ENCODE measurements around the gene ELMO1. TPM values are rescaled to one million over a fixed set of nuclear protein-coding genes. Genes with fewer than 3 reads are reported as not detected.

Gene ELMO1
- total RNA-seq, 1 experiment from 2014 or later, result 7.8 TPM

- H3T11ph ChIP-seq (ENCODE audit: low read length), result no peak overlapping the region
- H3K27ac ChIP-seq (ENCODE audit: insufficient read length, low read depth, low read length), result no peak overlapping the region
- H3K4me1 Mint-ChIP-seq, result no peaks in the 10 kb centered on the region
- no CpG with 5 or more reads among the region's 1 CpG for WGBS (ENCODE audit: extremely low coverage, insufficient read length, low lambda C conversion rate)
- TF ChIP-seq, protein P1, sequence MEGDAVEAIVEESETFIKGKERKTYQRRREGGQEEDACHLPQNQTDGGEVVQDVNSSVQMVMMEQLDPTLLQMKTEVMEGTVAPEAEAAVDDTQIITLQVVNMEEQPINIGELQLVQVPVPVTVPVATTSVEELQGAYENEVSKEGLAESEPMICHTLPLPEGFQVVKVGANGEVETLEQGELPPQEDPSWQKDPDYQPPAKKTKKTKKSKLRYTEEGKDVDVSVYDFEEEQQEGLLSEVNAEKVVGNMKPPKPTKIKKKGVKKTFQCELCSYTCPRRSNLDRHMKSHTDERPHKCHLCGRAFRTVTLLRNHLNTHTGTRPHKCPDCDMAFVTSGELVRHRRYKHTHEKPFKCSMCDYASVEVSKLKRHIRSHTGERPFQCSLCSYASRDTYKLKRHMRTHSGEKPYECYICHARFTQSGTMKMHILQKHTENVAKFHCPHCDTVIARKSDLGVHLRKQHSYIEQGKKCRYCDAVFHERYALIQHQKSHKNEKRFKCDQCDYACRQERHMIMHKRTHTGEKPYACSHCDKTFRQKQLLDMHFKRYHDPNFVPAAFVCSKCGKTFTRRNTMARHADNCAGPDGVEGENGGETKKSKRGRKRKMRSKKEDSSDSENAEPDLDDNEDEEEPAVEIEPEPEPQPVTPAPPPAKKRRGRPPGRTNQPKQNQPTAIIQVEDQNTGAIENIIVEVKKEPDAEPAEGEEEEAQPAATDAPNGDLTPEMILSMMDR (conservative IDR thresholded peaks at IDR 0.05), result no peak
- no peaks in the 10 kb centered on the region for H4K20me1 ChIP-seq (ENCODE audit: control insufficient read depth, insufficient read depth, insufficient read length)
- H3K56ac ChIP-seq (ENCODE audit: insufficient read length, low read depth, low read length), result no peak overlapping the region
- no peaks in the 10 kb centered on the region for H3K9me3 ChIP-seq (ENCODE audit: control insufficient read depth, low read depth, low read length)
- H2BK20ac ChIP-seq (ENCODE audit: low read depth, low read length, poor library complexity, severe bottlenecking), result no peak overlapping the region
- no peaks in the 10 kb centered on the region for H3K79me1 ChIP-seq (ENCODE audit: insufficient read depth, low read depth, low read length, poor library complexity, severe bottlenecking)
- H2AFZ ChIP-seq (ENCODE audit: low read length), result no peak overlapping the region
- no peaks in the 10 kb centered on the region; the same call in 1 of the 2 replicates for H3K27me3 Mint-ChIP-seq (ENCODE audit: low read depth)
- peaks cover 9% of the 10 kb centered on the region in 2 experiments for H3K9me3 Mint-ChIP-seq
- no peak overlapping the region for H3K27ac Mint-ChIP-seq
- H3K9ac ChIP-seq (ENCODE audit: extremely low read depth, insufficient read length, low read length), result no peak overlapping the region
- H3K18ac ChIP-seq (ENCODE audit: insufficient read length, low read depth, low read length), result no peak overlapping the region
- no peak overlapping the region for H3K4me3 Mint-ChIP-seq
- H2BK5ac ChIP-seq (ENCODE audit: insufficient read length, low read length), result no peak overlapping the region
- H4K8ac ChIP-seq (replicated peaks; ENCODE audit: insufficient read length, low read depth, low read length), result no peak overlapping the region
- no peak overlapping the region for H3K23ac ChIP-seq (ENCODE audit: insufficient read length, low read depth, low read length)
- H3K79me2 ChIP-seq (ENCODE audit: insufficient read depth, low read length), result no peaks in the 10 kb centered on the region
- no peaks in the 10 kb centered on the region for H3K23me2 ChIP-seq (ENCODE audit: insufficient read length, low read depth, low read length, poor library complexity, severe bottlenecking)
- H3K36me3 Mint-ChIP-seq (ENCODE audit: insufficient read depth in 1 of 3, low read depth in 3 of 3), result peaks cover 5 to 9% (median 6%) of the 10 kb centered on the region in 3 experiments
- H3K4me1 ChIP-seq (ENCODE audit: insufficient read depth, low read length), result no peaks in the 10 kb centered on the region
- H2BK12ac ChIP-seq (ENCODE audit: insufficient read length, low read depth, low read length), result no peak overlapping the region
- H2BK15ac ChIP-seq (ENCODE audit: low read depth, low read length), result no peak overlapping the region
- H4K91ac ChIP-seq (ENCODE audit: insufficient read length, low read depth, low read length), result no peak overlapping the region
- H2BK120ac ChIP-seq (ENCODE audit: low read depth, low read length, poor library complexity, severe bottlenecking), result no peak overlapping the region
- no peak overlapping the region for H4K5ac ChIP-seq (ENCODE audit: insufficient read length, low read depth, low read length)
- H2AK5ac ChIP-seq (ENCODE audit: insufficient read length, low read length), result no peak overlapping the region
- no peak overlapping the region for H3K4me2 ChIP-seq (ENCODE audit: insufficient read depth, insufficient read length, low read length)
- H3K14ac ChIP-seq (ENCODE audit: insufficient read depth, low read length), result no peak overlapping the region
- no peaks in the 10 kb centered on the region for H3K27me3 ChIP-seq (ENCODE audit: insufficient read depth, low read length)
- no peak overlapping the region for H3K4ac ChIP-seq (ENCODE audit: low read depth, low read length)
- no peak for DNase-seq
Observed at GRCh38 chr7:37295401-37295800, 153.3 kb downstream of the ELMO1 start.
